B cell (primary cell): Measurements from ENCODE around the gene SLC37A1. TPM values are rescaled to one million over a fixed set of nuclear protein-coding genes. Genes with fewer than 3 reads are reported as not detected.

Experiments used
- ATAC-seq: fragments of 200-7000 bp; cut with Tn5 transposase; one replicate; pipeline ENCODE4 v1.10.0; 2021; ENCODE audit warnings: low read depth, mild to moderate bottlenecking, moderate number of reproducible peaks, moderate library complexity
- CTCF ChIA-PET: fragments of 350-600 bp; sonication (Branson Sonifier 250); formaldehyde crosslinking; loops from one replicate; lab custom pipeline; 2021; ENCODE audit warnings: antibody characterized with exemption, inconsistent platforms; lab: Charles Lee
- POLR2A ChIA-PET: fragments of 350-600 bp; sonication (Branson Sonifier 250); formaldehyde crosslinking; loops from one replicate; lab custom pipeline; 2021; ENCODE audit warnings: antibody characterized with exemption; lab: Charles Lee
- DNase-seq: peaks from one replicate; pipeline ENCODE4 v3.0.0; 2013
- H2AFZ ChIP-seq: 2 replicates; pipeline ENCODE4 v1.6.1; 2012; ENCODE audit warnings: mild to moderate bottlenecking, low read depth, low read length; ENCODE audit not compliant: insufficient read depth, poor library complexity, severe bottlenecking
- H3K27ac ChIP-seq, 2 donors: 1 replicate in 1 of 2; 2 replicates in 1 of 2; pipeline ENCODE4 v1.5.1; 2012 to 2013; ENCODE audit warnings: low read length in 2 of 2, mild to moderate bottlenecking in 2 of 2, moderate library complexity in 1 of 2
- H3K27me3 ChIP-seq, 4 experiments: fragments of 200-600 bp in 1 of 4; sonication (generic) in 1 of 4; replicated peaks in 1 of 4; 1 replicate in 2 of 4; 2 replicates in 2 of 4; pipeline versions ENCODE4 v1.6.1 to v1.7.0; 2013 to 2016; ENCODE audit warnings: low read length in 3 of 4, mild to moderate bottlenecking in 2 of 4, mixed read lengths in 1 of 4, moderate library complexity in 1 of 4; ENCODE audit not compliant: insufficient read depth in 4 of 4, control insufficient read depth in 3 of 4; ENCODE audit errors: control extremely low read depth in 1 of 4
- H3K36me3 ChIP-seq, 2 experiments: replicated peaks in 1 of 2; 1 replicate in 1 of 2; 2 replicates in 1 of 2; pipeline versions ENCODE4 v1.6.1 to v1.7.1; 2013; ENCODE audit warnings: low read length in 1 of 2; ENCODE audit not compliant: insufficient read depth in 2 of 2, control insufficient read depth in 1 of 2; ENCODE audit errors: control extremely low read depth in 1 of 2, extremely low read depth in 1 of 2
- H3K4me1 ChIP-seq, 2 donors: fragments of 200-600 bp in 1 of 2; sonication (generic) in 1 of 2; 1 replicate in 1 of 2; 2 replicates in 1 of 2; pipeline versions ENCODE4 v1.5.1 to v1.6.1; 2013 to 2017; ENCODE audit warnings: low read length in 2 of 2; ENCODE audit not compliant: control insufficient read depth in 2 of 2, insufficient read depth in 2 of 2
- H3K4me2 ChIP-seq: replicated peaks from 2 replicates; pipeline ENCODE3; 2012; ENCODE audit warnings: mild to moderate bottlenecking, low read depth, low read length; ENCODE audit not compliant: poor library complexity, severe bottlenecking
- H3K4me3 ChIP-seq, 5 experiments: fragments of 200-600 bp in 1 of 5; sonication (generic) in 1 of 5; 1 replicate in 3 of 5; 2 replicates in 2 of 5; pipeline versions ENCODE4 v1.5.1 to v1.7.0; 2011 to 2016; ENCODE audit warnings: low read length in 4 of 5, mild to moderate bottlenecking in 4 of 5, low read depth in 2 of 5, control low read depth in 1 of 5, moderate library complexity in 1 of 5; ENCODE audit not compliant: insufficient read depth in 1 of 5; ENCODE audit errors: control extremely low read depth in 1 of 5, extremely low read depth in 1 of 5
- H3K79me2 ChIP-seq: fragments of 200-600 bp; sonication (generic); one replicate; pipeline ENCODE4 v1.6.0; 2016; ENCODE audit warnings: low read length; ENCODE audit not compliant: control insufficient read depth, insufficient read depth
- H3K9ac ChIP-seq: fragments of 200-600 bp; sonication (generic); 2 replicates; pipeline ENCODE4 v1.6.1; 2017; ENCODE audit warnings: mild to moderate bottlenecking, low read length, moderate library complexity
- H3K9me3 ChIP-seq, 3 donors: one replicate each; pipeline versions ENCODE4 v1.6.1 to v1.7.1; 2013; ENCODE audit warnings: low read length in 2 of 3; ENCODE audit not compliant: control insufficient read depth in 2 of 3, insufficient read depth in 1 of 3; ENCODE audit errors: control extremely low read depth in 1 of 3
- H4K20me1 ChIP-seq: 2 replicates; pipeline ENCODE4 v1.6.0; 2012; ENCODE audit warnings: mild to moderate bottlenecking, low read length; ENCODE audit not compliant: insufficient read depth, control insufficient read depth, poor library complexity, severe bottlenecking
- H3K27ac Mint-ChIP-seq: one replicate; pipeline ENCODE4 v1.8.0; 2021; ENCODE audit warnings: mixed read lengths
- H3K27me3 Mint-ChIP-seq: one replicate; pipeline ENCODE4 v1.8.0; 2021; ENCODE audit warnings: mixed read lengths
- H3K4me1 Mint-ChIP-seq: one replicate; pipeline ENCODE4 v1.8.0; 2021; ENCODE audit warnings: mixed read lengths
- H3K4me3 Mint-ChIP-seq: one replicate; pipeline ENCODE4 v1.8.0; 2021; ENCODE audit warnings: mixed read lengths
- H3K9me3 Mint-ChIP-seq: one replicate; pipeline ENCODE4 v1.8.0; 2022; ENCODE audit warnings: mixed read lengths; ENCODE audit not compliant: insufficient read depth
- CTCF ChIP-seq: fragments of 200-600 bp; IDR thresholded peaks from one replicate; pipeline ENCODE4 v1.8.0; 2022; ENCODE audit warnings: antibody characterized with exemption, mild to moderate bottlenecking
- EZH2 ChIP-seq: IDR thresholded peaks from 2 replicates; pipeline ENCODE4 v1.6.1; 2012; ENCODE audit warnings: borderline replicate concordance, low read depth, mild to moderate bottlenecking, moderate library complexity, low read length; ENCODE audit not compliant: insufficient read depth, poor library complexity, severe bottlenecking
- WGBS: methylation state at CpG from one replicate; pipeline ENCODE4 v1.1.5; 2013; ENCODE audit warnings: missing lambda C conversion rate; ENCODE audit not compliant: insufficient coverage; 5-methylcytosine and 5-hydroxymethylcytosine counted together
- intact Hi-C: fragments of 100-400 bp; cut with micrococcal nuclease; formaldehyde crosslinking; loops from one replicate; pipeline ENCODE4 v1.10.0; 2022
- polyA plus RNA-seq: library from polyadenylated mRNA; depleted of rRNA; stranded (reverse); fragments of >200 nt; gene quantifications from 2 replicates; pipeline ENCODE4 v1.2.3, GENCODE V29; 2012
- total RNA-seq, 2 donors: library from RNA; stranded (reverse); fragments of 120-200 nt in 1 of 2; gene quantifications; 1 replicate in 1 of 2; 2 replicates in 1 of 2; pipeline versions ENCODE4 v1.2.3 to v1.2.4, GENCODE V29; 2013 to 2022

The SLC37A1 gene
- total and polyA plus RNA-seq, 2 donors (not counting 1 experiment from before 2014, with no cell fraction given), result 38.1 to 60.2 TPM

- Histone ChIP-seq H3K36me3 (peaks cover 7 to 91% of the 10 kb centered on the region in 2 experiments), H3K27ac (no peak overlapping the region), H3K79me2 (no peaks in the 10 kb centered on the region), H3K27me3 (no peaks in the 10 kb centered on the region), H4K20me1 (peaks cover 24% of the 10 kb centered on the region), H2AFZ (no peak overlapping the region), H3K4me2 (no peak overlapping the region), H3K4me3 (no peak overlapping the region), H3K4me1 (peaks cover 0 to 10% of the 10 kb centered on the region in 2 donors), H3K9me3 (no peaks in the 10 kb centered on the region), H3K9ac (no peak overlapping the region)
- H3K4me3 Mint-ChIP-seq, result no peak overlapping the region
- WGBS, result 81% methylated on average over 4 of the region's 4 CpGs
- ChIA-PET CTCF (interaction anchor here (1.1 kb wide), 1 partner anchor 10 kb away, joined by 3 read pairs; no protein-coding TSS in a partner anchor), POLR2A (no interaction called here)
- DNase-seq (no peak), ATAC-seq (no peak)
- intact Hi-C loops, result no loop called here
- H3K4me1 Mint-ChIP-seq, result peaks cover 5% of the 10 kb centered on the region
- H3K27ac Mint-ChIP-seq, result no peak overlapping the region
- no peaks in the 10 kb centered on the region for H3K27me3 Mint-ChIP-seq
- TF ChIP-seq CTCF (no peak), EZH2 (no peak)
- H3K9me3 Mint-ChIP-seq, result no peaks in the 10 kb centered on the region
Measured at GRCh38 chr21:42545317-42545716, 31.7 kb downstream of the SLC37A1 start.

- no peak for DNase-seq
- no peak overlapping the region for H3K4me2 ChIP-seq
- H3K9ac ChIP-seq, result no peak overlapping the region
- 83% methylated on average over 6 of the region's 8 CpGs for WGBS
- H3K4me1 ChIP-seq, result peaks cover 0 to 10% of the 10 kb centered on the region in 2 donors
- no peak overlapping the region for H3K4me3 ChIP-seq
- Mint-ChIP-seq H3K27ac (no peak overlapping the region), H3K27me3 (no peaks in the 10 kb centered on the region), H3K4me1 (peaks cover 5% of the 10 kb centered on the region), H3K4me3 (no peak overlapping the region), H3K9me3 (no peaks in the 10 kb centered on the region)
- TF ChIP-seq CTCF, result no peak
- TF ChIP-seq EZH2, result no peak
- H3K36me3 ChIP-seq, result peaks cover 7 to 87% of the 10 kb centered on the region in 2 experiments
- H3K27ac ChIP-seq, result no peak overlapping the region
- no peak overlapping the region for H2AFZ ChIP-seq
- intact Hi-C loops, result no loop called here
- H3K27me3 ChIP-seq, result no peaks in the 10 kb centered on the region
- ChIA-PET POLR2A (no interaction called here), CTCF (no interaction called here)
- peaks cover 24% of the 10 kb centered on the region for H4K20me1 ChIP-seq
- ATAC-seq, result no peak
- no peaks in the 10 kb centered on the region for H3K79me2 ChIP-seq
- no peaks in the 10 kb centered on the region for H3K9me3 ChIP-seq
Measured at GRCh38 chr21:42545745-42546144, 32.1 kb downstream of the SLC37A1 start.
